K562 (cell line): ENCODE results near the gene PPIAL4G. TPM values are rescaled to one million over a fixed set of nuclear protein-coding genes. Genes with fewer than 3 reads are reported as not detected.
"Not testable (repeated sequence)": the region's sequence is repeated elsewhere in the genome, so short reads cannot be mapped to it uniquely, and the experiment has no call there.

Experiments used
- ATAC-seq: fragments of 200-7000 bp; cut with Tn5 transposase; 3 replicates; pipeline ENCODE4 v1.9.1; 2020; ENCODE audit warnings: moderate library complexity
- BruUV-seq: library from RNA; stranded (reverse); fragments of 400-500 nt; replicated peaks from 2 replicates; lab custom pipeline; 2021; lab: Mats Ljungman, UMichigan
- CTCF ChIA-PET: fragments of 300-600 bp; formaldehyde crosslinking; extraction: SDS; loops from one replicate; lab custom pipeline; 2021; ENCODE audit warnings: low intra/inter-chr PET ratio; lab: Yijun Ruan, JAX
- POLR2A ChIA-PET: fragments of 300-600, 350-650 bp; sonication (Branson Sonifier 250); formaldehyde crosslinking; extraction: SDS; loops from one replicate; lab custom pipeline; 2021; ENCODE audit warnings: antibody characterized with exemption, inconsistent platforms; lab: Yijun Ruan, JAX
- DNase-seq, 4 experiments: peaks; one replicate each; pipeline versions ENCODE4 v3.0.0 to v3.0.0-alpha.2; 2011 to 2018; ENCODE audit warnings: low spot score in 3 of 4, mixed read lengths in 3 of 4; ENCODE audit errors: extremely low read depth in 1 of 4
- FAIRE-seq: peaks from 2 replicates; lab custom pipeline; 2011; peaks lifted over from hg19 to GRCh38; lab: Jason Lieb, UNC
- H2AFZ ChIP-seq: 2 replicates; pipeline ENCODE4 v1.6.0; 2011; ENCODE audit warnings: low read depth, low read length, control low read depth, inconsistent platforms
- H3K27ac ChIP-seq: fragments of 200-600 bp; 3 replicates; pipeline ENCODE4 v1.8.0; 2011; ENCODE audit warnings: low read depth, mild to moderate bottlenecking, control low read depth, inconsistent platforms, low read length, moderate library complexity, mixed read lengths; ENCODE audit errors: extremely low read depth
- H3K27me3 ChIP-seq, 2 experiments: fragments of 300-600 bp in 1 of 2; 2 replicates in 1 of 2; 3 replicates in 1 of 2; pipeline versions ENCODE4 v1.6.0 to v1.8.0; 2011; ENCODE audit warnings: inconsistent platforms in 2 of 2, low read length in 2 of 2, mild to moderate bottlenecking in 1 of 2, mixed read lengths in 1 of 2, moderate library complexity in 1 of 2; ENCODE audit not compliant: control insufficient read depth in 2 of 2, insufficient read depth in 2 of 2
- H3K36me3 ChIP-seq: fragments of 300-600 bp; 3 replicates; pipeline ENCODE4 v1.8.0; 2011; ENCODE audit warnings: mild to moderate bottlenecking, low read length, inconsistent platforms; ENCODE audit not compliant: control insufficient read depth, insufficient read depth
- H3K4me1 ChIP-seq, 2 experiments: fragments of 200-600 bp in 1 of 2; replicated peaks in 1 of 2; 2 replicates in 1 of 2; 3 replicates in 1 of 2; pipeline versions ENCODE4 v1.5.1 to v1.8.0; 2011; ENCODE audit warnings: inconsistent platforms in 2 of 2, low read length in 2 of 2, mild to moderate bottlenecking in 1 of 2, mixed read lengths in 1 of 2, moderate library complexity in 1 of 2; ENCODE audit not compliant: control insufficient read depth in 2 of 2, insufficient read depth in 2 of 2
- H3K4me2 ChIP-seq: 2 replicates; pipeline ENCODE4 v1.6.1; 2011; ENCODE audit warnings: low read length, control low read depth, inconsistent platforms, mixed read lengths; ENCODE audit not compliant: insufficient read depth
- H3K4me3 ChIP-seq: fragments of 200-600 bp; sonication (generic), shearing (Covaris generic); 2 replicates; pipeline ENCODE4 v1.5.1; 2016; ENCODE audit warnings: control low read depth, inconsistent platforms
- H3K79me2 ChIP-seq: fragments of 200-600 bp; 3 replicates; pipeline ENCODE4 v1.8.0; 2011; ENCODE audit warnings: low read length, inconsistent platforms; ENCODE audit not compliant: control insufficient read depth, insufficient read depth
- H3K9ac ChIP-seq, 2 experiments: 2 replicates each; pipeline versions ENCODE4 v1.6.0 to v1.6.1; 2011; ENCODE audit warnings: low read depth in 2 of 2, low read length in 2 of 2, control low read depth in 1 of 2, inconsistent platforms in 1 of 2, mild to moderate bottlenecking in 1 of 2, mixed read lengths in 1 of 2; ENCODE audit not compliant: insufficient read depth in 1 of 2
- H3K9me1 ChIP-seq: one replicate; pipeline ENCODE4 v1.6.0; 2011; ENCODE audit warnings: inconsistent platforms, mild to moderate bottlenecking, low read length, moderate library complexity; ENCODE audit not compliant: control insufficient read depth, insufficient read depth
- H3K9me3 ChIP-seq: replicated peaks from 2 replicates; pipeline ENCODE4 v1.5.1; 2011; ENCODE audit warnings: low read depth, low read length, inconsistent platforms; ENCODE audit not compliant: control insufficient read depth, insufficient read depth
- H4K20me1 ChIP-seq: replicated peaks from 2 replicates; pipeline ENCODE4 v1.6.1; 2011; ENCODE audit warnings: low read length, inconsistent platforms, mixed read lengths; ENCODE audit not compliant: control insufficient read depth, insufficient read depth
- JUND ChIP-seq, 2 experiments: IDR thresholded peaks; 2 replicates in 1 of 2; 3 replicates in 1 of 2; pipeline ENCODE4 v1.6.1; 2011; ENCODE audit warnings: borderline replicate concordance in 2 of 2, low read depth in 2 of 2, low read length in 2 of 2, improper control_type of control experiment in 1 of 2, missing biosample characterization in 1 of 2, missing genetic modification characterization in 1 of 2, missing genetic modification reagents in 1 of 2
- POLR2AphosphoS5 ChIP-seq: IDR thresholded peaks from 2 replicates; pipeline ENCODE4 v1.6.1; 2011; ENCODE audit warnings: mild to moderate bottlenecking, low read depth, low read length, moderate library complexity; ENCODE audit not compliant: control insufficient read depth, insufficient read depth
- SMC3 ChIP-seq: conservative IDR thresholded peaks from 2 replicates; pipeline ENCODE4 v1.6.1; 2011; ENCODE audit warnings: low read depth, low read length, improper control_type of control experiment; ENCODE audit not compliant: insufficient read depth
- SNAPC5 ChIP-seq: fragments of 250-450 bp; sonication (Bioruptor Pico); IDR thresholded peaks from 2 replicates; pipeline ENCODE4 v1.8.0; 2021; ENCODE audit warnings: moderate library complexity, mild to moderate bottlenecking, inconsistent platforms
- VEZF1 ChIP-seq: fragments of 200-800 bp; sonication (Bioruptor generic); IDR thresholded peaks from 2 replicates; pipeline ENCODE4 v1.6.1; 2017; ENCODE audit warnings: missing genetic modification characterization, missing compliant biosample characterization
- ZFP36 ChIP-seq: fragments of 150-350 bp; IDR thresholded peaks from 2 replicates; pipeline ENCODE4 v1.6.1; 2018; ENCODE audit warnings: low read length, low read depth; ENCODE audit not compliant: partially characterized antibody
- ZNF431 ChIP-seq: sonication (generic); formaldehyde crosslinking; IDR thresholded peaks from 2 replicates; pipeline ENCODE4 v1.8.0; 2022; ENCODE audit warnings: mild to moderate bottlenecking, missing genetic modification reagents
- WGBS: fragments of 100-300 bp; shearing (Covaris generic); methylation state at CpG from one replicate; pipeline ENCODE4 v1.1.6; 2016; ENCODE audit warnings: low coverage, mixed read lengths; ENCODE audit not compliant: insufficient coverage; ENCODE audit errors: missing lambda C conversion rate; 5-methylcytosine and 5-hydroxymethylcytosine counted together
- in situ Hi-C: fragments of 300-500 bp; cut with MboI; formaldehyde crosslinking; loops from 4 replicates; pipeline ENCODE4 v1.15.0; 2018; ENCODE audit warnings: inconsistent platforms, mixed read lengths
- intact Hi-C: fragments of 100-400 bp; cut with micrococcal nuclease; formaldehyde crosslinking; loops from 2 replicates; pipeline ENCODE4 v1.14.2; 2022
- polyA plus RNA-seq, 8 experiments: library from polyadenylated mRNA; depleted of rRNA in 4 of 8; stranded (reverse) in 5 of 8; unstranded in 3 of 8; fragments of >200 nt; fragmentation: Nextera tagmentation in 2 of 8; fragmentation: Illumina TruSeq in 1 of 8; extraction: Ambion mirVana in 2 of 8; extraction: Trizol in 1 of 8; gene quantifications; 2 replicates each; pipeline versions ENCODE4 v1.2.1 to v1.2.3, GENCODE V29; 2011 to 2014; ENCODE audit warnings: inconsistent platforms in 1 of 8, missing spikeins in 1 of 8
- total RNA-seq, 7 experiments: library from RNA; depleted of rRNA in 6 of 7; stranded (reverse); fragments of >200 nt in 6 of 7; fragmentation: Illumina TruSeq in 2 of 7; extraction: Trizol in 2 of 7; gene quantifications; 2 replicates each; pipeline versions ENCODE4 v1.2.1 to v1.2.3, GENCODE V29; 2011 to 2021; ENCODE audit warnings: low replicate concordance in 1 of 7

The PPIAL4G gene
- total and polyA plus RNA-seq, 9 of the 15 experiments (the other 6 are each of a cell fraction or from before 2014, with no cell fraction given) = not detected

- H3K9ac ChIP-seq, H3K4me3 ChIP-seq, H4K20me1 ChIP-seq, POLR2A ChIA-PET, CTCF ChIA-PET, FAIRE-seq, H3K79me2 ChIP-seq, H3K9me3 ChIP-seq, H3K36me3 ChIP-seq, ATAC-seq, H3K9me1 ChIP-seq, H3K27ac ChIP-seq, H2AFZ ChIP-seq, H3K27me3 ChIP-seq, H3K4me1 ChIP-seq, H3K4me2 ChIP-seq, BruUV-seq, DNase-seq: not testable (repeated sequence)
- 10% methylated on average over 5 of the region's 5 CpGs for WGBS
- in situ Hi-C loops = loop anchor here (25.0 kb wide), 1 partner anchor 748 kb away; no protein-coding TSS in a partner anchor
- TF ChIP-seq ZNF431 (peak; percentile 98), ZFP36 (peak; percentile 35)
- intact Hi-C loops = loop anchor here (10.0 kb wide), 1 partner anchor 65 kb away; no protein-coding TSS in a partner anchor
Observed at GRCh38 chr1:148439654-148440325, 43.3 kb downstream of the PPIAL4G start.

GRCh38 chr1:148435406-148435805, 47.7 kb downstream of the PPIAL4G start:
- intact Hi-C loops = loop anchor here (10.0 kb wide), 1 partner anchor 61 kb away; no protein-coding TSS in a partner anchor
- in situ Hi-C loops = loop anchor here (25.0 kb wide), 1 partner anchor 752 kb away; no protein-coding TSS in a partner anchor
- ChIA-PET POLR2A (no interaction called here), CTCF (no interaction called here)
- Histone ChIP-seq H3K9ac (no peak overlapping the region), H3K36me3 (no peaks in the 10 kb centered on the region), H3K9me1 (no peaks in the 10 kb centered on the region), H2AFZ (no peak overlapping the region), H3K4me2 (no peak overlapping the region), H3K27me3 (peaks cover 2 to 10% of the 10 kb centered on the region in 2 experiments; a peak in 2 of 5 replicates), H3K4me3 (no peak overlapping the region), H3K4me1 (peaks cover 0 to 4% of the 10 kb centered on the region in 2 experiments; a peak in 1 of 5 replicates), H3K27ac (no peak overlapping the region), H3K79me2 (no peaks in the 10 kb centered on the region), H4K20me1 (no peaks in the 10 kb centered on the region), H3K9me3 (no peaks in the 10 kb centered on the region)
- DNase-seq (no peak), FAIRE-seq (no peak), ATAC-seq (no peak)
- no TSS peak for BruUV-seq
- WGBS = 21% methylated on average over 4 of the region's 4 CpGs
- no peak for TF ChIP-seq SNAPC5 (CRISPR knock-in tag)
- no peak for TF ChIP-seq JUND (IDR thresholded peaks at IDR 0.05; ENCODE audit: borderline replicate concordance, low read depth, low read length)
- no peak for TF ChIP-seq JUND (tag; IDR thresholded peaks at IDR 0.05; ENCODE audit: borderline replicate concordance, low read depth, low read length)
- TF ChIP-seq VEZF1 (CRISPR knock-in tag) = no peak
- TF ChIP-seq SMC3 = no peak
- no peak for TF ChIP-seq POLR2AphosphoS5
